B cell (primary cell): ENCODE results near the gene RPSA. TPM values are rescaled to one million over a fixed set of nuclear protein-coding genes. Genes with fewer than 3 reads are reported as not detected.
"Not testable (repeated sequence)": the region's sequence is repeated elsewhere in the genome, so short reads cannot be mapped to it uniquely, and the experiment has no call there.

Experiments
- ATAC-seq: fragments of 200-7000 bp; cut with Tn5 transposase; one replicate; pipeline ENCODE4 v1.10.0; 2021; ENCODE audit warnings: low read depth, mild to moderate bottlenecking, moderate number of reproducible peaks, moderate library complexity
- CTCF ChIA-PET: fragments of 350-600 bp; sonication (Branson Sonifier 250); formaldehyde crosslinking; loops from one replicate; lab custom pipeline; 2021; ENCODE audit warnings: antibody characterized with exemption, inconsistent platforms; lab: Charles Lee
- POLR2A ChIA-PET: fragments of 350-600 bp; sonication (Branson Sonifier 250); formaldehyde crosslinking; loops from one replicate; lab custom pipeline; 2021; ENCODE audit warnings: antibody characterized with exemption; lab: Charles Lee
- DNase-seq: peaks from one replicate; pipeline ENCODE4 v3.0.0; 2013
- H2AFZ ChIP-seq: 2 replicates; pipeline ENCODE4 v1.6.1; 2012; ENCODE audit warnings: mild to moderate bottlenecking, low read depth, low read length; ENCODE audit not compliant: insufficient read depth, poor library complexity, severe bottlenecking
- H3K27ac ChIP-seq, 2 donors: 1 replicate in 1 of 2; 2 replicates in 1 of 2; pipeline ENCODE4 v1.5.1; 2012 to 2013; ENCODE audit warnings: low read length in 2 of 2, mild to moderate bottlenecking in 2 of 2, moderate library complexity in 1 of 2
- H3K27me3 ChIP-seq, 4 experiments: fragments of 200-600 bp in 1 of 4; sonication (generic) in 1 of 4; replicated peaks in 1 of 4; 1 replicate in 2 of 4; 2 replicates in 2 of 4; pipeline versions ENCODE4 v1.6.1 to v1.7.0; 2013 to 2016; ENCODE audit warnings: low read length in 3 of 4, mild to moderate bottlenecking in 2 of 4, mixed read lengths in 1 of 4, moderate library complexity in 1 of 4; ENCODE audit not compliant: insufficient read depth in 4 of 4, control insufficient read depth in 3 of 4; ENCODE audit errors: control extremely low read depth in 1 of 4
- H3K36me3 ChIP-seq, 2 experiments: replicated peaks in 1 of 2; 1 replicate in 1 of 2; 2 replicates in 1 of 2; pipeline versions ENCODE4 v1.6.1 to v1.7.1; 2013; ENCODE audit warnings: low read length in 1 of 2; ENCODE audit not compliant: insufficient read depth in 2 of 2, control insufficient read depth in 1 of 2; ENCODE audit errors: control extremely low read depth in 1 of 2, extremely low read depth in 1 of 2
- H3K4me1 ChIP-seq, 2 donors: fragments of 200-600 bp in 1 of 2; sonication (generic) in 1 of 2; 1 replicate in 1 of 2; 2 replicates in 1 of 2; pipeline versions ENCODE4 v1.5.1 to v1.6.1; 2013 to 2017; ENCODE audit warnings: low read length in 2 of 2; ENCODE audit not compliant: control insufficient read depth in 2 of 2, insufficient read depth in 2 of 2
- H3K4me2 ChIP-seq: replicated peaks from 2 replicates; pipeline ENCODE3; 2012; ENCODE audit warnings: mild to moderate bottlenecking, low read depth, low read length; ENCODE audit not compliant: poor library complexity, severe bottlenecking
- H3K4me3 ChIP-seq, 5 experiments: fragments of 200-600 bp in 1 of 5; sonication (generic) in 1 of 5; 1 replicate in 3 of 5; 2 replicates in 2 of 5; pipeline versions ENCODE4 v1.5.1 to v1.7.0; 2011 to 2016; ENCODE audit warnings: low read length in 4 of 5, mild to moderate bottlenecking in 4 of 5, low read depth in 2 of 5, control low read depth in 1 of 5, moderate library complexity in 1 of 5; ENCODE audit not compliant: insufficient read depth in 1 of 5; ENCODE audit errors: control extremely low read depth in 1 of 5, extremely low read depth in 1 of 5
- H3K79me2 ChIP-seq: fragments of 200-600 bp; sonication (generic); one replicate; pipeline ENCODE4 v1.6.0; 2016; ENCODE audit warnings: low read length; ENCODE audit not compliant: control insufficient read depth, insufficient read depth
- H3K9ac ChIP-seq: fragments of 200-600 bp; sonication (generic); 2 replicates; pipeline ENCODE4 v1.6.1; 2017; ENCODE audit warnings: mild to moderate bottlenecking, low read length, moderate library complexity
- H3K9me3 ChIP-seq, 3 donors: one replicate each; pipeline versions ENCODE4 v1.6.1 to v1.7.1; 2013; ENCODE audit warnings: low read length in 2 of 3; ENCODE audit not compliant: control insufficient read depth in 2 of 3, insufficient read depth in 1 of 3; ENCODE audit errors: control extremely low read depth in 1 of 3
- H4K20me1 ChIP-seq: 2 replicates; pipeline ENCODE4 v1.6.0; 2012; ENCODE audit warnings: mild to moderate bottlenecking, low read length; ENCODE audit not compliant: insufficient read depth, control insufficient read depth, poor library complexity, severe bottlenecking
- H3K27ac Mint-ChIP-seq: one replicate; pipeline ENCODE4 v1.8.0; 2021; ENCODE audit warnings: mixed read lengths
- H3K27me3 Mint-ChIP-seq: one replicate; pipeline ENCODE4 v1.8.0; 2021; ENCODE audit warnings: mixed read lengths
- H3K4me1 Mint-ChIP-seq: one replicate; pipeline ENCODE4 v1.8.0; 2021; ENCODE audit warnings: mixed read lengths
- H3K4me3 Mint-ChIP-seq: one replicate; pipeline ENCODE4 v1.8.0; 2021; ENCODE audit warnings: mixed read lengths
- H3K9me3 Mint-ChIP-seq: one replicate; pipeline ENCODE4 v1.8.0; 2022; ENCODE audit warnings: mixed read lengths; ENCODE audit not compliant: insufficient read depth
- CTCF ChIP-seq: fragments of 200-600 bp; IDR thresholded peaks from one replicate; pipeline ENCODE4 v1.8.0; 2022; ENCODE audit warnings: antibody characterized with exemption, mild to moderate bottlenecking
- EZH2 ChIP-seq: IDR thresholded peaks from 2 replicates; pipeline ENCODE4 v1.6.1; 2012; ENCODE audit warnings: borderline replicate concordance, low read depth, mild to moderate bottlenecking, moderate library complexity, low read length; ENCODE audit not compliant: insufficient read depth, poor library complexity, severe bottlenecking
- whole genome bisulfite sequencing: methylation state at CpG from one replicate; pipeline ENCODE4 v1.1.5; 2013; ENCODE audit warnings: missing lambda C conversion rate; ENCODE audit not compliant: insufficient coverage; 5-methylcytosine and 5-hydroxymethylcytosine counted together
- intact Hi-C: fragments of 100-400 bp; cut with micrococcal nuclease; formaldehyde crosslinking; loops from one replicate; pipeline ENCODE4 v1.10.0; 2022
- polyA plus RNA-seq: library from polyadenylated mRNA; depleted of rRNA; stranded (reverse); fragments of >200 nt; gene quantifications from 2 replicates; pipeline ENCODE4 v1.2.3, GENCODE V29; 2012
- total RNA-seq, 2 donors: library from RNA; stranded (reverse); fragments of 120-200 nt in 1 of 2; gene quantifications; 1 replicate in 1 of 2; 2 replicates in 1 of 2; pipeline versions ENCODE4 v1.2.3 to v1.2.4, GENCODE V29; 2013 to 2022

Gene RPSA
- total and polyA plus RNA-seq, 2 donors (not counting 1 experiment from before 2014, with no cell fraction given): 1,460 to 2,522 TPM

DNA sequence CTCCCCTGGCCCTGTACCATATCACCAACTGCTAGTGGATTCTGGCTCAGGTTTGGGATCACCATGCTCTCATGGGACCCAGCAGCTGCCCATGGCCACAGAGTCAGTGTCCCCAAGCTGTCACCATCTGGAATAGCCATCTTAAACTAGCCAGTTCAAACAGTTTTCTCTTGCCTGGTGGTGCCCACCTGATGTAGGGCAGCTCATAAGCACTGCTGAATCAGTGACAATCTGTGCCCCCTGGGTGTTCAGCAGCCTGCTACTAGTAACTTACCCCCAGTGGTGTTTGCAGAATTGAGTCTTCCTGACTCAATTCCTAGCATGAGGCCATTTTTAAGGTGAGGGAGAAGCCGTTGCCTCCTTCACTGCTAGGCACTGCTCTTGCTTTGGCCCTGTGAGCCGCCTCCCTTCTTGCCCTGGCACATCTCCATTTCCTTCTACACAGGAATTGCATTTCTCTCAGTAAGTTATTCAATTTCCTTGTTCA, 7.9 kb downstream of the RPSA start:
- Histone ChIP-seq H3K4me2 (no peak overlapping the region), H3K27me3 (no peaks in the 10 kb centered on the region), H3K36me3 (peaks cover 0 to 54% of the 10 kb centered on the region in 2 experiments), H2AFZ (no peak overlapping the region), H3K79me2 (peaks cover 2% of the 10 kb centered on the region), H3K4me1 (peaks cover 4 to 9% of the 10 kb centered on the region in 2 donors), H3K9me3 (no peaks in the 10 kb centered on the region), H4K20me1 (peaks cover 41% of the 10 kb centered on the region), H3K4me3 (no peak overlapping the region), H3K9ac (no peak overlapping the region), H3K27ac (no peak overlapping the region)
- TF ChIP-seq EZH2: no peak
- TF ChIP-seq CTCF: no peak
- peaks cover 29% of the 10 kb centered on the region for H3K4me1 Mint-ChIP-seq
- H3K27ac Mint-ChIP-seq: no peak overlapping the region
- WGBS: 94% methylated on average over 2 of the region's 2 CpGs
- intact Hi-C loops: no loop called here
- no peaks in the 10 kb centered on the region for H3K27me3 Mint-ChIP-seq
- H3K9me3 Mint-ChIP-seq: no peaks in the 10 kb centered on the region
- H3K4me3 Mint-ChIP-seq: no peak overlapping the region
- ChIA-PET POLR2A (interaction anchor here (0.8 kb wide), 1 partner anchor 11 kb away, joined by 3 read pairs; no protein-coding TSS in a partner anchor), CTCF (interaction anchor here (1.0 kb wide), 1 partner anchor 9 kb away, joined by 5 read pairs; no protein-coding TSS in a partner anchor)
- ATAC-seq: no peak
- DNase-seq: no peak

GRCh38 chr3:39415302-39415701, 8.8 kb downstream of the RPSA start:
- H2AFZ ChIP-seq, DNase-seq, H3K27ac Mint-ChIP-seq, H3K4me3 Mint-ChIP-seq, H3K9me3 ChIP-seq, H3K27me3 ChIP-seq, H3K9ac ChIP-seq, H3K9me3 Mint-ChIP-seq, H3K79me2 ChIP-seq, H3K27ac ChIP-seq, H3K4me3 ChIP-seq, H3K4me1 ChIP-seq, POLR2A ChIA-PET, H3K27me3 Mint-ChIP-seq, intact Hi-C loops, H3K4me2 ChIP-seq, ATAC-seq: not testable (repeated sequence)
- Histone ChIP-seq H4K20me1 (peaks cover 33% of the 10 kb centered on the region), H3K36me3 (peaks cover 0 to 45% of the 10 kb centered on the region in 2 experiments)
- CTCF ChIA-PET: interaction anchor here (1.1 kb wide), 1 partner anchor 29 kb away, joined by 3 read pairs; no protein-coding TSS in a partner anchor
- WGBS: no CpG with 5 or more reads among the region's 3 CpGs
- peaks cover 23% of the 10 kb centered on the region for H3K4me1 Mint-ChIP-seq
